ENCODE results near the gene SRPK2. TPM values are rescaled to one million over a fixed set of nuclear protein-coding genes. Genes with fewer than 3 reads are reported as not detected.
"Not testable (repeated sequence)": the region's sequence is repeated elsewhere in the genome, so short reads cannot be mapped to it uniquely, and the experiment has no call there.

The SRPK2 gene
- total and polyA plus RNA-seq, 7 donors: 12.0 to 57.6 (median 42.9) TPM

DNA sequence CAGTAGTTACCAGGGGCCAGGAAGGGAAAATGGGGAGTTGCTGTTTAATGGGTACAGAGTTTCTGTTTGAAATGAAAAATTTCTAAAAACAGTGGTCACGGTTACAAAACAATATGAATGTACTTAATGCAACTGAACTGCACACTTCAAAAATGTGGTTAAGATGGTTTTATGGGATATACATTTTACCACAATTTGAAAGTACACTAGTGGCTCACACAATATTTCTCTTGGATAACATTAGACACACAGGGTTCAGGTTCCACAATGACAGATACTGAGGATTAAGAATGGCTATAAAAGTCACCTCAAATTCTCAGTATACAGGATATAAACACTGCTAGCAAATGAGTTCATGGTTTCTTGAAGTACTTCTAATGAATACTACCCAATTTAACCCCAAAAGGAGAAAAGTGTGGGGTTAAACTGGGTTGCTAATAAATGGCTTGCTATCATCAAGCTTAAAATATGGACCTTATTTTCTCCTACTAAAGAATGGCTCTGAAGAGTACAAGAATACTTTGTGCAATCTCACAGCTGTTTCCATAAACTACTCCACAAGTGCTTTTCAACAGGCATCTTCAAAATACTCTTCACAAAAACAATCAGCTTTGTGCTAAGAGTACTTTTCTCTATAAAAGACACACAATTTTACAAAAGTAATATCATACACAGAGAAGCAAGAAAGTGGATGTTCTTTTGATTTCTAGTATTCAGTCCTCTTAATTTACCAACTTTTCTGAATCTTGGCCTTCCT lies 92.9 kb downstream of the SRPK2 start:
- Histone ChIP-seq H3K27ac (no peak overlapping the region), H3K36me3 (no peaks in the 10 kb centered on the region), H3K4me3 (no peak overlapping the region), H3K4me1 (peaks cover 0 to 27% (median 7%) of the 10 kb centered on the region in 4 donors), H3K27me3 (no peaks in the 10 kb centered on the region), H3K9me3 (no peaks in the 10 kb centered on the region)
- intact Hi-C loops (cut with DNase I): no loop called here
- no peak for TF ChIP-seq POLR2AphosphoS5 (IDR thresholded peaks at IDR 0.05)
- no peak for DNase-seq
- WGBS, 2 donors: 92 to 93% methylated on average over 1 of the region's 1 CpG

DNA sequence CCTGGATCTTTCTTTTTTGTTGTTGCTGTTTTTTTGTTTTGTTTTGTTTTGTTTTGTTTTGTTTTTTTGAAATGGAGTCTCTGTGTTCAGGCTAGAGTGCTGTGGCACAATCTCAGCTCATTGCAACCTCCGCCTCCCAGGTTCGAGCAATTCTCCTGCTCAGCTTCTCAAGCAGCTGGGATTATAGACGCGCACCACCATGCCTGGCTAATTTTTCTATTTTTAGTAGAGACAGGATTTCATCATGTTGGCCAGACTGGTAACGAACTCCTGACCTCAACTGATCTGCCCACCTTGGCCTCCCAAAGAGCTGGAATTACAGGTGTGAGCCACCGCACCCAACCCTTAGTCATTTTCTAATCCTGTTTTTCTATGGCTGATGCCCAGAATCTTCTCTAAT lies 94.2 kb downstream of the SRPK2 start:
- WGBS, 2 donors: 98 to 99% methylated on average over 6 of the region's 6 CpGs
- DNase-seq; intact Hi-C loops (cut with DNase I): not testable (repeated sequence)

DNA sequence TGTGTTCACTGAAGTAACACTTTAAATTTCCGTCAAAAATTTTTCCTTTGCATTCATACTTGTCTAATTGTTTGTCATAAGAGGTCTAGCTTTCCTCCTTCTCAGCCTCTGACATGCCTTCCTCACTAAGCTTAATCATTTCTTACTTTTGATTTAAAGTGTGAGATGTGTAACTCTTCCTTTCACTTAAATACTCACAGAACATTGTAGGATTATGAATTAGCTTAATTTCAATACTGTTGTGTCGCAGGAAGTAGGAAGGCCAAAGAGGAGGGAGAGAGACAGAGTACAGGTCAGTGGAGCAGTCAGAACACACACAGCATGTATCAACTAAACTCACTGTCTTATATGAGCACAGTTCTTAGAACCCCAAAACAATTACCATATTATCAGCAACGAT lies 99.0 kb downstream of the SRPK2 start:
- H3K27me3 ChIP-seq: no peaks in the 10 kb centered on the region
- no peak overlapping the region for H3K4me3 ChIP-seq
- H3K9me3 ChIP-seq: no peaks in the 10 kb centered on the region
- 86% methylated on average over 3 of the region's 3 CpGs for WGBS, 2 donors
- no peaks in the 10 kb centered on the region for H3K36me3 ChIP-seq
- TF ChIP-seq, protein P1, sequence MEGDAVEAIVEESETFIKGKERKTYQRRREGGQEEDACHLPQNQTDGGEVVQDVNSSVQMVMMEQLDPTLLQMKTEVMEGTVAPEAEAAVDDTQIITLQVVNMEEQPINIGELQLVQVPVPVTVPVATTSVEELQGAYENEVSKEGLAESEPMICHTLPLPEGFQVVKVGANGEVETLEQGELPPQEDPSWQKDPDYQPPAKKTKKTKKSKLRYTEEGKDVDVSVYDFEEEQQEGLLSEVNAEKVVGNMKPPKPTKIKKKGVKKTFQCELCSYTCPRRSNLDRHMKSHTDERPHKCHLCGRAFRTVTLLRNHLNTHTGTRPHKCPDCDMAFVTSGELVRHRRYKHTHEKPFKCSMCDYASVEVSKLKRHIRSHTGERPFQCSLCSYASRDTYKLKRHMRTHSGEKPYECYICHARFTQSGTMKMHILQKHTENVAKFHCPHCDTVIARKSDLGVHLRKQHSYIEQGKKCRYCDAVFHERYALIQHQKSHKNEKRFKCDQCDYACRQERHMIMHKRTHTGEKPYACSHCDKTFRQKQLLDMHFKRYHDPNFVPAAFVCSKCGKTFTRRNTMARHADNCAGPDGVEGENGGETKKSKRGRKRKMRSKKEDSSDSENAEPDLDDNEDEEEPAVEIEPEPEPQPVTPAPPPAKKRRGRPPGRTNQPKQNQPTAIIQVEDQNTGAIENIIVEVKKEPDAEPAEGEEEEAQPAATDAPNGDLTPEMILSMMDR (IDR thresholded peaks at IDR 0.05): no peak
- TF ChIP-seq EP300 (IDR thresholded peaks at IDR 0.05) (no peak), POLR2AphosphoS5 (IDR thresholded peaks at IDR 0.05) (no peak), POLR2A (IDR thresholded peaks at IDR 0.05) (no peak)
- H3K27ac ChIP-seq: no peak overlapping the region
- intact Hi-C loops (cut with DNase I): no loop called here
- no peak for DNase-seq
- H3K4me1 ChIP-seq: peaks cover 0 to 20% (median 0%) of the 10 kb centered on the region in 4 donors

More for the DNA sequence above, 94.2 kb downstream of the SRPK2 start:
- not testable (repeated sequence) for H3K36me3 ChIP-seq, H3K27ac ChIP-seq, H3K4me3 ChIP-seq, H3K27me3 ChIP-seq, H3K9me3 ChIP-seq
- peaks cover 0 to 30% (median 7%) of the 10 kb centered on the region in 4 donors for H3K4me1 ChIP-seq

DNA sequence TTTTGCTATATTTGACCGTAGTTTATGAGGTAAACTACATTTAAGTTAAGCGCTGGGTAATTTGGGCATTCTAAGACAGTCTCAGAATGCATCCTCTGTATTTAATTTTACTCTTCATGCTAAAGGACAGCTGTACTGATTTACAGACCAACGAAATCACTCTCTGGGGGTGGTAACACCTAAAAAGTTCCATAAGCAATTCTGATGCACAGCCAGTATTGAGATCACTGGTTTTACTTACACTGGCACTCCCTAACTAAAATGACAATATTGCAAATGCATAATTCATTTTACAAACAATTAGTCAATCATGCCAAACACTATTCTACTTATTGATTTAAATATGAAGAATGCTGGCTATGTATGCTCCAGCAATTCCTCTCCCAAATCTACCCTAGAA lies 102.3 kb downstream of the SRPK2 start:
- DNase-seq: no peak
- Histone ChIP-seq H3K27me3 (no peaks in the 10 kb centered on the region), H3K4me1 (peaks cover 0 to 11% (median 0%) of the 10 kb centered on the region in 4 donors), H3K4me3 (no peak overlapping the region), H3K27ac (no peak overlapping the region), H3K9me3 (no peaks in the 10 kb centered on the region), H3K36me3 (no peaks in the 10 kb centered on the region)
- TF ChIP-seq EP300 (IDR thresholded peaks at IDR 0.05) (no peak), POLR2A (IDR thresholded peaks at IDR 0.05) (no peak), POLR2AphosphoS5 (IDR thresholded peaks at IDR 0.05) (no peak)
- TF ChIP-seq, protein P1 (IDR thresholded peaks at IDR 0.05): no peak
- intact Hi-C loops (cut with DNase I): no loop called here
- 88 to 94% methylated on average over 3 of the region's 3 CpGs for WGBS, 2 donors

DNA sequence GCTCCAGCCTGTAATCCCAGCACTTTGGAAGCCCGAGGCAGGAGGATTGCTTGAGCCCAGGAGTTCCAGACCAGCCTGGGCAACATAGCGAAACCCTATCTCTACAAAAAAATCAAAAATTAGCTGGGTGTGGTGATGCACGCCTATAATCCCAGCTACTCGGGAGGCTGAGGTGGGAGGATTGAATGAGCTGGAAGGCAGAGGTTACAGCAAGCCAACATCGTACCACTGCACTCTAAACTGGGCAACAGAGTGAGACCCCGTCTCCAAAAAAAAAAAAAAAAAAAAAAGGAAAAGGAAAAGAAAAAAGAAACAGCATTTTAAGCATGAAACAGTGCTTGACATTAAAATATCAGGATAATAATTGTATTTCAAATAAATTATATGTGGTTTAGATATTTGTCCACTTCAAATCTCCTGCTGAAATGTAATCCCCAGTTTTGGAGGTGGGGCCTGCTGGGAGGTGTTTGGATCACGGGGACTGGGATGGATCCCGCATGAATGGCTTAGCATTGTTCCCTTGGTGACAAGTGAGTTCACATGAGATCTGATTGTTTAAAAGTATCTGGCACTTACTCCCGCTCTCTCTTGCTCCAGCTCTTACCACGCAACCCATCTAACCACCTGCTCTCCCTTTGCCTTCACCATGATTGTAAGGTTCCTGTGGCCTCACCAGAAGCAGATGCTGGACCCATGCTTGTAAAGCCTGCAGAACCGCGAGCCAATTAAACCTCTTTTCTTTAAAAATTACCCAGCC lies 103.4 kb downstream of the SRPK2 start:
- no peaks in the 10 kb centered on the region for H3K9me3 ChIP-seq
- no peaks in the 10 kb centered on the region for H3K36me3 ChIP-seq
- H3K4me3 ChIP-seq: no peak overlapping the region
- H3K27ac ChIP-seq: no peak overlapping the region
- peaks cover 0 to 11% (median 0%) of the 10 kb centered on the region in 4 donors for H3K4me1 ChIP-seq
- TF ChIP-seq POLR2AphosphoS5 (IDR thresholded peaks at IDR 0.05) (no peak), POLR2A (IDR thresholded peaks at IDR 0.05) (no peak), EP300 (IDR thresholded peaks at IDR 0.05) (no peak)
- TF ChIP-seq, protein P1 (IDR thresholded peaks at IDR 0.05): no peak
- intact Hi-C loops (cut with DNase I): no loop called here
- WGBS, 2 donors: 92 to 93% methylated on average over 12 of the region's 12 CpGs
- no peaks in the 10 kb centered on the region for H3K27me3 ChIP-seq
- no peak for DNase-seq

All from sigmoid colon (tissue), 7 donors.